C4-2B (cell line): ENCODE results near the gene YBX1.

Source experiments
- ZFX ChIP-seq: fragments of 450-650 bp; IDR thresholded peaks from 2 replicates; pipeline ENCODE4 v1.6.1; 2017
- TF ChIP-seq, protein P1 (sequence below): fragments of 450-650 bp; conservative IDR thresholded peaks from 2 replicates; pipeline ENCODE4 v1.5.1; 2017; ENCODE audit warnings: mild to moderate bottlenecking

- TF ChIP-seq, protein P1, sequence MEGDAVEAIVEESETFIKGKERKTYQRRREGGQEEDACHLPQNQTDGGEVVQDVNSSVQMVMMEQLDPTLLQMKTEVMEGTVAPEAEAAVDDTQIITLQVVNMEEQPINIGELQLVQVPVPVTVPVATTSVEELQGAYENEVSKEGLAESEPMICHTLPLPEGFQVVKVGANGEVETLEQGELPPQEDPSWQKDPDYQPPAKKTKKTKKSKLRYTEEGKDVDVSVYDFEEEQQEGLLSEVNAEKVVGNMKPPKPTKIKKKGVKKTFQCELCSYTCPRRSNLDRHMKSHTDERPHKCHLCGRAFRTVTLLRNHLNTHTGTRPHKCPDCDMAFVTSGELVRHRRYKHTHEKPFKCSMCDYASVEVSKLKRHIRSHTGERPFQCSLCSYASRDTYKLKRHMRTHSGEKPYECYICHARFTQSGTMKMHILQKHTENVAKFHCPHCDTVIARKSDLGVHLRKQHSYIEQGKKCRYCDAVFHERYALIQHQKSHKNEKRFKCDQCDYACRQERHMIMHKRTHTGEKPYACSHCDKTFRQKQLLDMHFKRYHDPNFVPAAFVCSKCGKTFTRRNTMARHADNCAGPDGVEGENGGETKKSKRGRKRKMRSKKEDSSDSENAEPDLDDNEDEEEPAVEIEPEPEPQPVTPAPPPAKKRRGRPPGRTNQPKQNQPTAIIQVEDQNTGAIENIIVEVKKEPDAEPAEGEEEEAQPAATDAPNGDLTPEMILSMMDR, result no peak
- TF ChIP-seq ZFX, result no peak
Observed at GRCh38 chr1:42674682-42675081, 7.5 kb upstream of the YBX1 start.
